HG03442 (cell line): ENCODE data around the gene PHB1.
"Not testable (repeated sequence)": the region's sequence is repeated elsewhere in the genome, so short reads cannot be mapped to it uniquely, and the experiment has no call there.

Experiments used
- ATAC-seq: cut with Tn5 transposase; IDR thresholded peaks from one replicate; pipeline ENCODE4 v1.9.1; 2021; ENCODE audit warnings: mild to moderate bottlenecking, moderate library complexity; ENCODE audit not compliant: unreplicated experiment

The PHB1 gene

DNA sequence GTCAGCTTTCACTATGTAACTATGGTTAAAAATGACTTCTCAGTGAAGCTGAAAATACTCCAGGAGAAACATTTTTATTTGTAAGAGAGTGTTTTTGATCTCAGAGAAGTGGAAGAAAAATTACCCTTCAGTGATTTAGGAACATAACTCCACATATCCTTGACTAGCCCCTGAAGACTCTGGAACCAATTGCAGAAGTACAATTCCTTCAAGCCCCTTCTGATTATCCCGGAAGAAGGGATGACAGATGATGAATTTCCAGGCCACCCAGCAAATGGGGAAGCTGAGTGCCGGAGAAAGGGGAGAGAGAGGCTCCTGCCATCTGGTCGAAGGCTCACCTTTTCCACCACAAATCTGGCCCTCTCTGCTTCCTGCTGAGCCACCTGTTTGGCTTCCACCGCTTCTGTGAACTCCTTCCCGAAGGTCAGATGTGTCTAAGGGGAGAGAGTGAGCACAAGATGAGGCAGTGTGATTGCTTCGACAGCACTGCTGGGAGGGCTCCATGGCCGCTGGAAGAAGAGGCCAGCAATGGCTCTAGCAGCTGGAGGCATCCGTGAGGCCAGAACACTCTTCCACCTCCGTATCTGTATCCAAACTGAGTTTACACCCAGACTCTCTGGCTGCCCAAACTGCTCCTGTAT lies 8.1 kb downstream of the PHB1 start:
- ATAC-seq = no peak

DNA sequence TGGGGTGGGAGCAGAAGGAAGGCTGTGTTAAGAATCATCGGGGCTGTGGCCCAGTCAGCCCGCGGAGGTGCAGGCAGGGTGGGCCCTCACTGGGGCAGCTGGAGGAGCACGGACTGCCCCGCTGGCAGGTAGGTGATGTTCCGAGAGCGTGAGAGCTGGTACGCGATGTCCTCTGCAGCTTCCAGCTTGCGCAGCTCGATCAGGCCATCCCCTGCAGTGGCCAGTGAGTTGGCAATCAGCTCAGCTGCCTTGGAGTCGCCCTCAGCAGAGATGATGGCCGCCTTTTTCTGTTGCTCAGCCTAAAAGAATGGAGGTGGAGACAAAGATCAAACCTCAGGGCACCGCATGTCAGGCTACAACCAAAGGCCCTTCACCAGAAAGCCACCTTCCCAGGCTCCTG lies 9.8 kb downstream of the PHB1 start:
- ATAC-seq = no peak

DNA sequence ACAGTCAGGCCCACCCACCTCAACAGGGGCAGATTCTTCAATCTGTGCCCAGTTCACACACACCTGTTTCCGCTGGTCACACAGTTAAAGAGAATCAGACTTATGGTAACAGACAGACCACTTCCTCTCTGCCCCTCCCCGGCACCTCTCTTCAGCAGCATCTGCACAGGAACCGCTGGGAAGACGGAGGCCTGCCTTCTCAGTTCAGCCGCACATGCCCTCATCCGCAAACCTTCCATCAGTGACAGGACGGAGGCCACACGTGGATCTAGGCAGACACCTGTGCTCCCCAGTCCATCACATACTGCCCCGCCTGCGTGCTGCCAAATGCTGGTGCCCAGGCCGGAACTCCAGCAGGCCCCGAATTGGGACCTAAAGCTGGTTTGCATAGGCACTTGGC lies 10.3 kb downstream of the PHB1 start:
- no peak for ATAC-seq

DNA sequence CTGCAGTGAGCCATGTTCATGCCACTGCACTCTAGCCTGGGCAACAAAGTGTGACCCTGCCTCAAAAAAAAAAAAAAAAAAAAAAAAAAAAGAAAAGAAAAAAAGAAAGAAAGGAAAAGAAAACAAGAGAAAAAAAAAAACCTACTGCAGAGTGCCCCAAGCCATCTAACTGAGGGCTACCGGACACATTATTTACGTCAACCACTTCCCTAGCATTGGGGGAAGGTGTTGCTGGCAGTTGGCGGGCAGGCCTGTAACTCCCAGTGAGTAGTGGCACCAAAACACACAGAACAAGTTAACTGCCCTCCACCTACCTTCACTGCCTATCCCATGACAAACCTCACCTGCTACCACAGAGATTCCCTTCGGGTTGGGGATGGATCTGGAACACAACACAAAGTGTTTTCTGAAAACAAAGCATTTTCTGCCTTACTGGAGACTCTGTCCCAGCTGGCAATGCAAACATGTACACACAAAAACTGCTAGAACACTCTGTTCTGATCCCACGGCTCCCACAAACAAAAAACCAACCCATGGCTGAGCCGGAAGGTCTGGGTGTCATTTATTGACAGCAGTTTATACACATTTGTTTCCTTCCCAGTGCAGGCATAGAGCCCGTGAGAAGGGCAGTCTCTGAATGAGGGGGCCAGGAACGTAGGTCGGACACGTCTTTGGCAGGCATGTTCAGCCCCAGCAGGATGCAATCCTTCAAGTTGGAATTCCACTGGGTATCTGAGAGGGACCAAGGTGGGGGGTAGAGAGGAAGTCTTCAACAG lies 11.0 kb downstream of the PHB1 start:
- no peak for ATAC-seq

DNA sequence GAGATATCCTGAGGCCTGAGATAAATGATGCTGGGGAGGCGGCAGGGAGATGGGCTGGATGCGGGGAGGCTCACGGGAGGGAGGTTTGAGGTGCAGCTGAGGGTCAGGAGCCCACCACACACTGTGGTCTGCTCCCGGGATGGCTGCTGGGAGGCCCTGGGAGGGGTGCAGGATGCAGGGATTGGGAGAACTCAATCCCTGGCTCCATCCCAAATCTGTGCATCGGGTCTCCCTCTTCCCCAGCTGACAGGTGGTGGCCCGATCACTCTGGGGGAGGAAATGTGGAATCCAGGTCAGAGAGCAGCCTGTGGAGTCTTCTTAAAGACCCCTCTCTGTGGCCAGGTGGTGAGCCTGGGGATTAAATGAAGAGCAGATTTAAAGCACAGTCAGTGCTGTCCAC lies 12.0 kb downstream of the PHB1 start:
- ATAC-seq = no peak

DNA sequence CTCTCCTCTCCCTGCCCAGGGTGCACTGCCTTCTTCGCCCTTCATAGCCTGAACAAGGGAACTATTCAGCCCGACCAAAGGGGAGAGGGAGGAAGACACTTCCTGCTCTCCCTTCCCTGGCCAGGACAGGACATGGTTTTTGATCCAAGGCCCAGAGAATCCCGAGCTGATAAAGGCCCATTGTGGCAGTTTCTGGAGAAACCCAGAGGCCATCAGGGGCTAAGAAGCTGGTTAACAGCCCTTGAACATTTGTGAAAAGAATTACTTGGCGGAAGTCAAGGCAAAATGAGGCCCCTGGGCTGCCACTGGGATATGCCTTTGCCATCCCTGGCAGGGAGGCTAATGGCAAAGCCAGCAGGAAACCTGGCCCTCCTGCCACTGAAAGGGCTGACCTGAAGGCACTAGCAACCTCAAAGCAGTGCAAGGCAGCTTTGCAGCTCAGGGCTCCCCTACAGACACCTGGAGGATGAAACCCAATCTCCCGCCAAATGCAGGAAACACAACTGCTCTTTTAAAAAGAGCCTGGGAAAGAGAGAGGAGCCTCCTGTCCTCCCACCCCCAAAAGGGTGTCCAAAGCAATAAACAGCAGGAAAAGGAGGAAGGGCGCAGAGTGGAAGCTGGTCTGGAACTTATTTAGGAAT lies 12.6 kb downstream of the PHB1 start:
- ATAC-seq = no peak

DNA sequence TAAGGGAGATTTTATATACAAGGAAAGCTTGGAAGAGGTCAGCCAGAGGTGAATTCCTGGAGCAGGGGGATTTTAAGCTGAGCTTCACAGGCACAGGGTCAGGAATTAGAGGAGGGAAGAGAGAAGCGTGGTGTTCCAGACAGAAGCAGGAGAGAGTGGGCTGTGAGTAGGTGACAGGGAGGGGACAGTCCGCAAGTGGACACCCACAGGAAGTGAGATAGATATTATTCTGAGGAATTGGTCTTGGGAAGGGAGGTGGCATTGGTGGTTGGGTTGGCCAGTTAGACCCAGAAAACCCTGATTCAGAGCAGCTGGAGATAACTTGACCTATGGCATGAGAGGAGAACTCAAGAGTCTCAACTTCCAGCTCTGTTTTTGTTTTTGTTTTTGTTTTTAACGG lies 14.7 kb downstream of the PHB1 start:
- no peak for ATAC-seq

DNA sequence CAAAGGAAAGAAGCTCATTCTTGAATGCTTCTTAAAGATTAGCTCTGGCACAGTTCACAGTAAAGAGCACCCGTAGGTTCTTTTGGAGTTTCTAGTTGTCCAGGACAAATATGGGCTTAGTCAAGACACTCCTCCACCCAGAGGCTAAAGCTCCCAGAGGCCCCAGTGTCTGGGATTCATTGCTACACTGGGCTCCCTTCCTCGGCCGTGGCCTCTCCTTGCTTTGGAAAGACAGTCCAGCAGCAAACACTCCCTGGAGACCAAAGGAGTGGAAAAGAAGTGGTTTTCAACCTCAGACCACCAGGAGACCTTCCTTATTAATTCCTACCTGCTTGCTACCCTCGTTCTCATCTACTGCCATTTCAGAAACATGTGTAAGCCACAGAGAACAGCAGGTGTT lies 17.1 kb downstream of the PHB1 start:
- no peak for ATAC-seq

DNA sequence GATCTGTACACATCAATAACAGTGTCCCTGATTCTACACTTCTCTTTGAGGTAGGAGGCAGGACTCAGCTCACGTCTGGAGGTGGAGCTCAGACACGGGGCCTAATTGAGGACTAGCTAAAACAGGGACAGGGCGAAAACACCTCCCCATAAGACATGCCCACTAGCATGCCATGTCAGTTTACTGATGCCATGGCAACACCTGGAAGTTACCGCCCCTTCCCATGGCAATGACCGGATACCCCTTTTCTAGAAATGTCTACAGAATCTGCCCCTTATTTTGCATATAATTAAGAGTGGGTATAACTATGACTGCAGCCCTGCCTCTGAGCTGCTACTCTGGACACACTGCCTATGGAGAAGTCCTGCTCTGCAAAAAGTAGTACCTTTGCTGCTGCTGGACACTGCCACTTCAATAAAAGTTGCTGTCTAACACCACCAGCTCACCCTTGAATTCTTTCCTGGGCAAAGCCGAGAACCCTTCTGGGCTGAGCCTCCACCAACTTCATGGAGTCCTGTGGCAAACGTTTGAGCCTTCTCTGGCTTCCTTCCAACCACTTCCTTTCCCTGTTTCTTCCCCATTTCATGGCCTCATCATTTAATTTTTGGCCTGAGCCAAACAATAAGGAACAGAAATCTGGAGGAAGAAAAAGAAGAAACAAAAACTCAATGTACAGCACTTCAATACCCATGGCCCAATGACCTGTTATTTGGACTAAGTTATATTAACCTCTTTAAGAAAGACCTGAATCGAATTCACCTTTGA lies 21.0 kb downstream of the PHB1 start:
- no peak for ATAC-seq

DNA sequence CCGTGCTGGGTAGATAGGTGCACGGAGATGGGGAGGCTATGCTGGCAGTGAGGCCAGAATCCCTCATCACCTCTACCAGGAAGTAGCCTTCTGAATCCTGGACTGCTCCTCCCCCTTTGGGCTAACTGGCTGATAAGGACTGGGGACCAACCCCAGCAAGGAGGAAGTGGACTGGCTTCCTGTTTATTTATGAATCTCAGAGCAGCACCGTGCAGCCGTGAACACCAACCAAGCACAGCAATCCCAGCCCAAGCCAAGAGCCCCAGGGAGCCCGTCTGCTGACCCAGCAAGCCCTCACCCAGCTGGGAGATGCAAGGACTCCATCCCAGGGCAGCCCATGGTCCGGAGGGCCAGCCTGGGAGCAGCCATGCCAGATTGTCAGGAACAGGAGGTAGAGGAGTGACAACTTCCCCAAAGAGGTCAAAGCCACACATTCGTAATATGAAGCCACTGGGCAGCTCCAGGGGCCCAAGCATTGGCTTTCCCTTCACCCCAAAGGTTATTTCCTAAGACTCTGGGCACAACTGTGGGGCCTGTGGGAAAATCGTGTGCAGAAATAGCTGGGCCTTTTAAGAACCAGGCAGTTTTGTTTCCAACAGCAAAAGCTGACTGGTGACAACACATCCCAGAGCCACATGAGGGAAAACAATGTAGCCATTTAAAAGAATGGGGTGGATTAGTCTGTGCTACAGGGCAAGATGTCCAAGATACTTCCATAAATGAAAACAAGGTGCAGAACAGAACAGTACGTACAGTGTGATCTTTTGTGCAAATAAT lies 23.9 kb downstream of the PHB1 start:
- ATAC-seq = no peak

DNA sequence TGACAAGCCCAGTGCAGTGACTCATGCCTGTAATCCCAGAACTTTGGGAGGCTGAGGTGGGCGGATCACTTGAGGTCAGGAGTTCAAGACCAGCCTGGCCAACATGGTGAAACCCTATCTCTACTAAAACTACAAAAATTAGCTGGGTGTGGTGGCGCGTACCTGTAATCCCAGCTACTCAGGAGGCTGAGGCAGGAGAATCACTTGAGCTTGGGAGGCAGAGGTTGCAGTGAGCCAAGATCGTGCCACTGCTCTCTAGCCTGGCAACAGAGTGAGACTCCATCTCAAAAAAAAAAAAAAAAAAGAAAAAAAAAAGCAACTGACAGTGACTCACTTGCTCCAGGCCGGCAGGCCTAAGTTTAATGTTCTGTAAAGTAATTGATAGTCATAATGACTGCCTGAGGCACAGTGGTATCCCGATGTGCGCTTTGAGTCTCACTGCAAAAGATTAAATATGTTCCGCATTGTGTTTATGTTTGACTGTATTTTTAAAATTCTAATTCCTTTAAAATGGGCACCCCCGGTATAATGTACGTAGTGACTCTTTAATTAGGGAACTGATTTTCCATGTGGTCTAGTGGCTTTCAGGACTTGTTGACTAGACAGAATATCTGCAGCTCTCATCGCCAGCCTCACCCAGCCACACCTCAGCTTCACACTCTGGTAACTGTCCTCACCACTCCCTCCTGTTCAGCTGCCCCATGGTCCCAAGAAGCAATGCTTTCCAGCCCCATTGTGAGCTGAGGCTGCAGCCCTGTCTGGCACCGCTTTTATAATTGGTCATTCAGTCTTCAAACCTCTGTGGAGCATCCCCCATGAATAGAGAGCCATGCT lies 25.0 kb downstream of the PHB1 start:
- not testable (repeated sequence) for ATAC-seq

DNA sequence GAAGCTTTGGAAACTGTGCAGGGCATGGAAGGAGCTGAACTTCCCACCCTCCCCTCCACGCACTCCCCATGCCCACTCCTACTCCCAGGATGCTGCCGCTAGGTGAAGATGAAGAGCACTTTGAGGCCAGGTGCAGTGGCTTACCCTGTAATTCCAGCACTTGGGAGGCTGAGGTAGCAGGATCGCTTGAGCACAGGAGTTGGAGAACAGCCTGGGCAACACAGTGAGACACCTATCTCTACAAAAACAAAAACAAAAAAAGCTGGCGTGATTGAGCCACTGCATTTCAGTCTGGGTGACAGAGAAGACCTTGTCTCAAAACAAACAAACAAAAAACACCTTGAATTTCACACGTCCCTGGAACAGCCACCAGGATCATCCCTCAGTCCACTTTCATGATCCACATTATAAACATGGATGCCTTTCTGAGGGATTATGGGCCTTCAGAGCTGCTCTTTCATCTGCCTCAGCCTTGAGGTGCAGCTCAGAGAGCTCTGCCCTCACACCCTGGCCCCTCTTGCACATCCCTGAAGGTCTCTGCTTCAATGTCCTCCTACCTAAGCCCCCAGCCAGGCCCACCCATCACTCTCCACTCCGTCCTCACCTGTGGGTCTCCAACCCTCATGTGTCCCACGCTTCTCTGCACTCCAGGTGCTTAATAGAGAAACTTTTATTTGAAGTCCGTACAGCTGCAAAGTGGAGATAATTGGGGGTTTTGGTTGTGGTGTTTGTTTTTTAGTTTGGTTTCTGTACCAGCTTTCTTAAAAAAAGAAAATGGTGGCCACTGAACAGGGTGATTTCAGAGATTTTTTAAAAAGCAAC lies 25.8 kb downstream of the PHB1 start:
- no peak for ATAC-seq

DNA sequence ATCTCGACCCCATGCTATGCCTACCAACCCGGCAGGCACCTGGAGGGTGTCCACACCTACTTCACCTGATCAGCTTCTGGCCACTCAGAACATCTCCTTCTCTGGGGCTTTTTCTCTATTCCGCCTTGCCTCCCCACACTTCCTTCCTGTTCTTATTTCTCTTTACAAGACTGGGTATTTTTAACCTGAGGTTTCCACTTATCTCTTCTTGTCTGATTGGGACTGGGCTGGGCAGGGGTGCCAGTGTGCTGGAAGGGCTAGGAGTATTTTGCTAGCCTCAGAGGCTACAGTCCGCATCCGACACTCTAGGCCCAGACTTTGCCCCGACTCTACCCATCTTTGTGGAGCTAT lies 26.4 kb downstream of the PHB1 start:
- peak; percentile 36 for ATAC-seq

DNA sequence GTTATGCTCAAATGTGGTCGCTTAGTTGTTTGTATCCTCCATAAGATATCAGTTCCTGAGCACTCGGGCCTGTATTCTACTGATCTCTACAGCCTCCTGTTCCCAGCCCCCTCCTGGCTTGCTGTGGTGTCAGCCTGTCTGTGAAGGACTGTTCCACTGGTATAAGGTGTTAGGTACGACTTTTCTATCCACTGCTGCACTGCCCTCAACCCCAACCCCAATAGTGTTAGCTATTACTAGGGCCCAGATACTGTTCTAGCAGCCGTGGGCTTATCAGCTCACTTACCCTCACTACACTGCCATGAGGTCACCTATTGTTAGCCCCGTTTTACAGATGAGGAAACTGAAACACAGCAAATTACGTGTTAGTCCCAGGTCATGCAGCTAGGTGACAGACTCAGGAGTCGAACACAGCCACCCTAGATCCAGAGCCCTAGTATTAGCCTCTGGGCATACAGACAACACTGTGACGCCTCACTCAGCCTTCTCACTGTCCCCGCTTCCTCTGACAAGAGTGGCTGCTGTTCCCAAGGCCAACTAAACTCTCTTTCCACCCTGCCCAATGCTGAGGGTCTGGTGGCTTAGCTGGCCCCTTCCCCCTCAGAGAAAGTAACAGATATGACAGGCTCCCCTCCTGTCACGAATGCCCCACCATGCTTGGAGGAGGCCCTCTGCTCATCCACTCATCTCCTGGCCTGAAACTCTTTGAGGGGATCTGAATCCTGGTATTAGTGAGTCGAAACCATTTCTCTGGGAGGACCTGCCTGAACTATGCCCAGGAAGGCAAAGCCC lies 27.0 kb downstream of the PHB1 start:
- ATAC-seq = no peak

DNA sequence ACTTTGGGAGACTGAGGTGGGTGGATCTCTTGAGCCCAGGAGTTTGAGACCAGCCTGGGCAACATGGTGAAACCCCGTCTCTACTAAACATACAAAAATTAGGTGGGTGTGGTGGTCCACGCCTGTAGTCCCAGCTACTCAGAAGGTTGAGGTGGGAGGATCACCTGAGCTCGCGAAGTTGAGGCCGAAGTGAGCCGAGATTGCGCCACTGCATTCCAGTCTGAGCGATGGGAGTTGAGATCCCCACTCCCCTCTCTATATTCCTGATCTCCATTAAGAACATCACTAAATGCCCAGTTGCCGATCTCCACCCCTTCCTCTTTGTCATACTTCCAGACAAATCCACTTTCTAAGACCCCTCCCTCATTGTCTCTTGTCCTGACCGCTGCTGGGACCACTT lies 28.3 kb downstream of the PHB1 start:
- no peak for ATAC-seq

DNA sequence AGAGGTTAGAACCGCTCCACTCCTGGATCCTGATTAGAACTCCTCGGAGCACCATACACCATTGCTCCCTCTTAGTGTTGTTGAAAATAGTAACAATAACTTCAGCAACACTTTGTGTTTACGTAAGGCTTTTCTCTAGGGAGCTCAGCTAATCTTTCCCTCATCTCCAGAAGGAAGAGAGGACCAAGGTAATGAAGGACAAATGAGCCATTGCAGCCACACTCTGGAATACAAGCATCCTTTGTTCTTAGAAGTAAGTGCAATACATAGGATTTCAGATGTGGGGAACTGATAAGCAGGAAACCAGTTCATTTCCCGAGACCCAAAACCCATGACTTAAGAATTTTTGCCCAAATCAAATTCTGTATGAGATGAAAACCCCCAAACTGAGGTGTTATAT lies 29.7 kb downstream of the PHB1 start:
- ATAC-seq = no peak

DNA sequence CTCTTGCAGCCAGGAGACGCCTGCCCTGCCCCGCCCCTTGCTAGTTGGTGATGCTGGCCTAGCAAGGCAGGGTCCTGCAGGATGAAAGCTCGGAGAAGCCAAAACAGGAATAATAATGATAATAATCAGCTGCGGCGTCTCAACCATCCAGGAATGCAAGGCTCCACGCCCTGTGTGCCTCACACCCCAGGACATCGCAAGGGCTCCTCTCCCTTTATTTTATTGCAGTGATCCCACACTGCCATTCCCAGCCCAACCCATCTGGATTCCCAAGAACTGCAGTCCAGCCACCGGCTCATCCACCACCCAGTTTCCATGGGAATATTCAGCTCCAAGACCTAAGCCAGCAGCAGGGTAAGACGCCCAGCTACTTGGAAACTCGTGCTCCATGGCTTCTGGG lies 31.6 kb downstream of the PHB1 start:
- ATAC-seq = no peak

DNA sequence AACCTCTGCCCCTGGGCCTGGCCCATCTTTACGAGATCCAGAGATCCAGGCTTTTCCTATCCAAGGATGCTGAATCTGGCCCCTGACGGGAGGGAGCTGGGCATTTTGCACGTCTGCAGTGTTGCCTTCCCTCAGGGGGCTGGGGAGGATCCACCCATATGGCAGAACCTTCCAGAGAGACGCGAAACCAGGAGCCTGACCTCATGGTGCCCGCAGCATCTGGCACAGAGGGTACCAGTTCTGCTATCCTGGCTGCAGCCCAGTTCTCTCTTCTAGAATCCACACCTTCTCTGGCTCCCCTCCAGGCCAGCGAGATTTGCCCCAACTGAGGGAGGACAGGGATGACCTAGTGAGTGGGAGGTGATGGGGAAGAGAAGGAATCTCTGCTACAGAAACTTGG lies 32.1 kb downstream of the PHB1 start:
- ATAC-seq = no peak
